PC-9 (cell line): Measurements from ENCODE around the gene LGALS8.

Source experiments
- CTCF ChIP-seq: fragments of 200-600 bp; sonication (generic); conservative IDR thresholded peaks from 2 replicates; pipeline ENCODE4 v1.6.1; 2017; ENCODE audit warnings: mixed run types, antibody characterized with exemption, mild to moderate bottlenecking, moderate library complexity
- EZH2 ChIP-seq: fragments of 200-600 bp; sonication (generic); IDR thresholded peaks from 2 replicates; pipeline ENCODE4 v1.8.0; 2017; ENCODE audit warnings: antibody characterized with exemption, low read depth

GRCh38 chr1:236523704-236524141, at the start of gene LGALS8:
- TF ChIP-seq CTCF (no peak), EZH2 (no peak)
